ENCODE results near the gene SLC43A1. TPM values are rescaled to one million over a fixed set of nuclear protein-coding genes. Genes with fewer than 3 reads are reported as not detected.
A peak's percentile ranks its signal among the peaks of the same experiment; 100 is the strongest.

Gene SLC43A1
- total RNA-seq, 2 donors from 2014 or later = 8.7 to 19.0 TPM

DNA sequence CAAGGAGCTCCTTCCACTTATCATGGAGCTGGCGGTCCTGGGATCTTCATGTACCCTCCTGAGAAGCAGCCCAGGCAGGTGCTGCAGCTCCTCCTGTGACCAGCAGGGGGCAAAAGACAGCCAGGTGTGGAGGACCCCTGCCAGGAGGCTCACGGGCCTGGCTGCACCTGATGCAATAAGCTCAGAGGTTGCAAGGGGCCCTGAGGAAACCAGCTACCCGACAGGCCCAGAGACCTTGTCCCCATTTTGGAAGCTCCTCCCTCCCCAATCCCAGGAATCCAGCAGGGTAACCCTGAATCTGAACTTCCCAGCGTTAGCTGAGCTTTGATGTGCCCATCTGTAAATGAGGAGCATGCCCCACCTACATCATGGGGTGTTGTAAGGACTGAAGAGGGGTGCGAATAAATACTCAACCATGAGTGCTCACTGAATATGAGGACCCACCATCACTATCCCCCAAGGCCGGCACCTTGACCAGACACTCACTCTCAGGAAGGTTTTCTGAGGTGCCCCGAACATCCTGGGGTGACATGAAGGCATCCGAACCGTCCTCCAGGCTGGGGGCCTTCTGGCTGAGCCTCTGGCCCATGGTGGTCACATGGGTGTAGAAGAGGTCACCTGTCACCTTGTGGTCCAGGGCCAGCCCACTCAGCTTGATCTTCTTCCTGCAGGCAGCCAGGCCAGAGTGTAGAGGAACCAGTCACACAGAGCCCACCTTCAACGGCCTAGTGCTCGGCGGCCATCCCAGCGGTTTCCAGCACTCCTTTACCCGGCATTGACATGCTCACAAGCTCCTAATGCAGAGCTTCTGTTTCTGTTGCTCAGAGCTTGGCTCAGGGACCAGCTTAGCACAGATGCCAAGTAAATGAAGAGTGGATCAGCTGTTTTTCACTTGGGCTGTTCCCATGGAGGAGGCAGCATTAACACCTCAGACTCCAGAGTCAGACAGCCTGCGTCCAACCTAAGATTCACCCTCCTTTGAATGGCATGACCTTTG, 21.7 kb downstream of the SLC43A1 start:
- Histone ChIP-seq H3K9ac (ENCODE audit: low read depth in 2 of 2, low read length in 2 of 2) (no peak overlapping the region), H3K4me3 (no peak overlapping the region), H3K4me1 (no peaks in the 10 kb centered on the region), H3K27ac (no peak overlapping the region), H3K27me3 (no peaks in the 10 kb centered on the region), H3K9me3 (no peaks in the 10 kb centered on the region), H3K36me3 (no peaks in the 10 kb centered on the region)
- TF ChIP-seq, protein P1, sequence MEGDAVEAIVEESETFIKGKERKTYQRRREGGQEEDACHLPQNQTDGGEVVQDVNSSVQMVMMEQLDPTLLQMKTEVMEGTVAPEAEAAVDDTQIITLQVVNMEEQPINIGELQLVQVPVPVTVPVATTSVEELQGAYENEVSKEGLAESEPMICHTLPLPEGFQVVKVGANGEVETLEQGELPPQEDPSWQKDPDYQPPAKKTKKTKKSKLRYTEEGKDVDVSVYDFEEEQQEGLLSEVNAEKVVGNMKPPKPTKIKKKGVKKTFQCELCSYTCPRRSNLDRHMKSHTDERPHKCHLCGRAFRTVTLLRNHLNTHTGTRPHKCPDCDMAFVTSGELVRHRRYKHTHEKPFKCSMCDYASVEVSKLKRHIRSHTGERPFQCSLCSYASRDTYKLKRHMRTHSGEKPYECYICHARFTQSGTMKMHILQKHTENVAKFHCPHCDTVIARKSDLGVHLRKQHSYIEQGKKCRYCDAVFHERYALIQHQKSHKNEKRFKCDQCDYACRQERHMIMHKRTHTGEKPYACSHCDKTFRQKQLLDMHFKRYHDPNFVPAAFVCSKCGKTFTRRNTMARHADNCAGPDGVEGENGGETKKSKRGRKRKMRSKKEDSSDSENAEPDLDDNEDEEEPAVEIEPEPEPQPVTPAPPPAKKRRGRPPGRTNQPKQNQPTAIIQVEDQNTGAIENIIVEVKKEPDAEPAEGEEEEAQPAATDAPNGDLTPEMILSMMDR (IDR thresholded peaks at IDR 0.05) = peak; percentile 96
- peak; percentile 65 for DNase-seq
- intact Hi-C loops (cut with DNase I) = loop anchor here (2.0 kb wide), 1 partner anchor 33 kb away; no protein-coding TSS in a partner anchor

DNA sequence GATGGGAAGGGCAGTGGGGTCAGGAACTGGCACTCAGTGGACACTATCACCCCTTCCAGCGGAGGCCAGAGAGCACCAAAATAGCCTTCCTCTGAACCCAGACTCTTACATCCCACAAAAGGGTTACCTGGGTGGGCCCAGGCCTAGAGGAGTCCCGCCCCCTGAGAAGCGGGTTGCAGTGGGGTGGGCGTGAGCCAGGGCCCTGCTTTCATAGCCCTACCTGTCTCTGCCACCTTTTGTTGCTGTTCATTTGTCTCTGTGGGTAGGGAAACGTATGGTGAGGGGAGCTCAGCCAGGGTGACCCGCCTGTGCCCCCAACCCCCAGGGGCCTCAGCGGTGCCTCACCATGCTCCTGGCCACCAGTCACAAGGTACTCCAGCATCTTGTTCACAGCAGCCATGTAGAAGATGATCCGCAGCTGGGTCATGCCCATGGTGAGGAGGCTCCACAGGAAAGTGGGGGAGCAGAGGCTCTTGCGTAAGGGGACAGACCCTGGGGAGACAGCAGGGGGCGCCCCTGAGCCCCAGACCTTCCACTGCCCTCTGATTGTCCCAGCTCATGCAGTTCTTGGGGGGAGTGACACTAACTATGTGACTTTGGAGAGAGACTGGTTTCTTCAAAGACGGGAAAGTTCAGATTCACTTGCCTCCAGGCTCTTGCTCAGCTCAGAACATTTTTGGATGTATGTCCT, 24.0 kb downstream of the SLC43A1 start:
- TF ChIP-seq, protein P1 (IDR thresholded peaks at IDR 0.05) = peak; percentile 59
- peak; percentile 53 for DNase-seq
- no peak overlapping the region for H3K4me3 ChIP-seq
- H3K27me3 ChIP-seq = no peaks in the 10 kb centered on the region
- no peaks in the 10 kb centered on the region for H3K4me1 ChIP-seq
- no peaks in the 10 kb centered on the region for H3K9me3 ChIP-seq
- intact Hi-C loops (cut with DNase I) = no loop called here
- no peak overlapping the region for H3K9ac ChIP-seq (ENCODE audit: low read depth in 2 of 2, low read length in 2 of 2)
- H3K27ac ChIP-seq = no peak overlapping the region
- no peaks in the 10 kb centered on the region for H3K36me3 ChIP-seq

DNA sequence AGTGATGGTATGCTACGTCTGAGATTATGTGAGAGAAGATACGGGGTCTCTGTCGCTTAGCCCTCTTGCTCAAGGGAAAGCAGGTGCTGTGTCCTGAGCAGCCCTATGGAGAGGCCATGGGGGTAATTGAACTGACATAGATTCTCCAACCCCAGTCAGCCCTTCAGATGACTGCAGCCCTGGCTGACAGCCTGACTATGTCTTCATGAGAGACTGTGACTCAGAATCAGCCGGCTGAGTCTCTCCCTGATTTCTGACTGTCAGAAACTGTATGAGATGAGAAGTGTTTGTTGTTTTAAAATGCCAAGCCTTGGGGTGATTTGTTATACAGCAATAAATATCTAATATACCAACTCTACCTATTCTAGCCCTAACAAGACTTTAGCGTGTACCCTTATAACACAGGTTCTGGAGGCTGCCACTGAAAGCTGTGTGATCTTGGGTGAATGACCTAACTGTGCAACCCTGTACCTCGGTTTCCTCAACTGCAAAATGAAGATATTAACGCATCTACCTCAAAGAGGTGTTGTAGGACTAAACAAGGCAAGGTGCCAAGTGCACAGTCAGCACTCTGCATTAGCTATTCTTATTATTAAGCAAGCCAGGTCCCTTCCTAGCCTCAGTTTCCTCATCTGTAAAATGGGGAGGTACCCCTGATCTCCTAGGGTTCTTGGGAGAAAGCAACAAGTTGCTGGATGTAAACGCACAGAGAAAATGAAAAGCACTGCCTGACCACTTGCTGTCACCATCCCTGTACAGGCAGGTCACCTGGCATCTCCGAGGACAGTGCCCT, 24.9 kb downstream of the SLC43A1 start:
- Histone ChIP-seq H3K4me1 (no peaks in the 10 kb centered on the region), H3K4me3 (no peak overlapping the region), H3K9ac (ENCODE audit: low read depth in 2 of 2, low read length in 2 of 2) (no peak overlapping the region), H3K27ac (no peak overlapping the region), H3K36me3 (no peaks in the 10 kb centered on the region), H3K27me3 (no peaks in the 10 kb centered on the region), H3K9me3 (no peaks in the 10 kb centered on the region)
- DNase-seq = no peak
- intact Hi-C loops (cut with DNase I) = no loop called here
- TF ChIP-seq, protein P1 (IDR thresholded peaks at IDR 0.05) = no peak

DNA sequence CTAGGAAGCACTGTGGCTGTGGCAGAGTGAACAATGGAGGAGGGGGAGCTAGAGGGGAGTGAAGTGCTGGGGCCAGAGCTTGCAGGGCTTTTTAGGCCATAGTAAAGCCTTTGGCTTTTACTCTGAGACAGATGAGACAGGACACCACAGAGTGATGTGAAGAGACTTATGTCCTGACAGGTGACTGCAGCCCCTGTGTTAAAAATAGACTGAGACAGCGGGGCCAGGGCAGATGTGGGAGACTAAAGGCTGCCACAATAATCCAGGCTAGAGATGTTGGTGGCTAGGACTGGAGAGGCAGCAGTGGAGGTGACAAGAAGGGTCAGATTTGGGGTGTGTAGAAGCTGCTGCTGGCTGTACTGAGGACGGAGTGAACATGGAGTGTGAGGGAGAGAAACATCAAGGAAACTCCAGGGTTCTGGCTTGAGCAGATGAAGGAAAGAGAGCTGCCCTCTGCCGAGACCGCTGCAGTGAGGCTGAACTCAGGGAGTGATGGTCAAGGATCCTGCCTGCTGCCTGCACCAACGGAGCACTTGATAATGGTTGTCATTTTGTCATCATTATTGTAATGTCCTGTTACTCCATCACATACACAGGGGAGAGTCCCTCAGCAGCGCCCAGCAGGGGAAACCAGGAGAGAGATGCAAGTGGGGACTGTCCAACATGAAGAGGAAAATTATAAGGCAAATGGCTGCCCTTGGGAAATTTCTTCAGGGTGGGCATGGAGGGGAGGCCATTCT, 27.4 kb downstream of the SLC43A1 start:
- Histone ChIP-seq H3K9ac (ENCODE audit: low read depth in 2 of 2, low read length in 2 of 2) (no peak overlapping the region), H3K36me3 (no peaks in the 10 kb centered on the region), H3K4me1 (no peaks in the 10 kb centered on the region), H3K27ac (no peak overlapping the region), H3K9me3 (no peaks in the 10 kb centered on the region), H3K4me3 (no peak overlapping the region), H3K27me3 (peaks cover 4% of the 10 kb centered on the region)
- intact Hi-C loops (cut with DNase I) = no loop called here
- DNase-seq = no peak
- TF ChIP-seq, protein P1 (IDR thresholded peaks at IDR 0.05) = no peak
